Pancreas (tissue), 10 donors: ENCODE data around the gene RNF130. TPM values are rescaled to one million over a fixed set of nuclear protein-coding genes. Genes with fewer than 3 reads are reported as not detected.
"Not testable (repeated sequence)": the region's sequence is repeated elsewhere in the genome, so short reads cannot be mapped to it uniquely, and the experiment has no call there.

Experiments used
- ATAC-seq, 4 donors: fragments of 200-7000 bp; cut with Tn5 transposase; one replicate each; pipeline versions ENCODE4 v1.8.0 to v1.9.1; 2020; ENCODE audit warnings: mild to moderate bottlenecking in 4 of 4, moderate library complexity in 4 of 4
- DNase-seq, 6 donors: peaks; one replicate each; pipeline ENCODE4 v3.0.0-alpha.2; 2020
- FAIRE-seq: peaks from 2 replicates; lab custom pipeline; 2012; peaks lifted over from hg19 to GRCh38; lab: Jason Lieb, UNC
- H3K27ac ChIP-seq, 4 donors: fragments of 200-600 bp; sonication (generic); 1 replicate in 3 of 4; 2 replicates in 1 of 4; pipeline versions ENCODE4 v1.5.0 to v1.8.0; 2020
- H3K27me3 ChIP-seq, 4 donors: fragments of 200-600 bp; one replicate each; pipeline ENCODE4 v1.8.0; 2021
- H3K36me3 ChIP-seq, 3 donors: fragments of 200-600 bp; sonication (generic) in 1 of 3; one replicate each; pipeline versions ENCODE4 v1.5.0 to v1.8.0; 2020 to 2021
- H3K4me1 ChIP-seq, 3 donors: fragments of 200-600 bp; one replicate each; pipeline ENCODE4 v1.8.0; 2021
- H3K4me3 ChIP-seq, 4 donors: fragments of 200-600 bp; sonication (generic) in 2 of 4; one replicate each; pipeline versions ENCODE4 v1.5.0 to v1.8.0; 2020 to 2021
- H3K9me3 ChIP-seq, 4 donors: fragments of 200-600 bp; one replicate each; pipeline ENCODE4 v1.8.0; 2021
- WGBS, 2 donors: extraction: QIAGEN DNeasy Blood & Tissue Kit; methylation state at CpG; one replicate each; pipeline ENCODE4 v1.1.7; 2013; 5-methylcytosine and 5-hydroxymethylcytosine counted together
- intact Hi-C, 3 donors: fragments of 100-400 bp; cut with DNase I; formaldehyde crosslinking; loops; one replicate each; pipeline versions ENCODE4 v1.11.1 to v1.14.2; 2022
- polyA plus RNA-seq, 2 donors: library from polyadenylated mRNA; stranded (reverse); fragments of 200-250 nt; gene quantifications; one replicate each; pipeline ENCODE4 v1.2.3, GENCODE V29; 2013
- total RNA-seq, 6 donors: library from RNA; stranded (reverse); fragmentation: NEBNext Ultra II Directional in 4 of 6; extraction: Animal tissue kit (Norgen Biotek cat#: 25700) in 4 of 6; gene quantifications; one replicate each; pipeline versions ENCODE4 v1.2.1 to v1.2.4, GENCODE V29; 2021 to 2023
- TF ChIP-seq, protein P1 (sequence below), 4 donors: fragments of 200-600 bp; sonication (generic) in 3 of 4; IDR thresholded peaks; one replicate each; pipeline versions ENCODE4 v1.5.0 to v1.8.0; 2021; ENCODE audit warnings: antibody characterized with exemption in 4 of 4
- donor health status: healthy with polysubstance abuse.
- donor health status: DM: no; HTN: no; CAD: no; lungs with moderate emphysema.
- donor health status: DM: no; HTN: no; CAD: no.
- donor health status: control.
- donor health status: control.
- donor health status: Bipolar disorder and iron deficiency.
- donor health status: DM: yes; HTN: yes; CAD: no.
- donor health status: DM: no; HTN: no; CAD: no.
- donor health status: DM: no; HTN: no; CAD: no.
- donor health status: DM: yes; HTN: yes; CAD: no.

RNF130 gene
- total and polyA plus RNA-seq, 8 donors: 21.4 to 57.8 (median 37.8) TPM

DNA sequence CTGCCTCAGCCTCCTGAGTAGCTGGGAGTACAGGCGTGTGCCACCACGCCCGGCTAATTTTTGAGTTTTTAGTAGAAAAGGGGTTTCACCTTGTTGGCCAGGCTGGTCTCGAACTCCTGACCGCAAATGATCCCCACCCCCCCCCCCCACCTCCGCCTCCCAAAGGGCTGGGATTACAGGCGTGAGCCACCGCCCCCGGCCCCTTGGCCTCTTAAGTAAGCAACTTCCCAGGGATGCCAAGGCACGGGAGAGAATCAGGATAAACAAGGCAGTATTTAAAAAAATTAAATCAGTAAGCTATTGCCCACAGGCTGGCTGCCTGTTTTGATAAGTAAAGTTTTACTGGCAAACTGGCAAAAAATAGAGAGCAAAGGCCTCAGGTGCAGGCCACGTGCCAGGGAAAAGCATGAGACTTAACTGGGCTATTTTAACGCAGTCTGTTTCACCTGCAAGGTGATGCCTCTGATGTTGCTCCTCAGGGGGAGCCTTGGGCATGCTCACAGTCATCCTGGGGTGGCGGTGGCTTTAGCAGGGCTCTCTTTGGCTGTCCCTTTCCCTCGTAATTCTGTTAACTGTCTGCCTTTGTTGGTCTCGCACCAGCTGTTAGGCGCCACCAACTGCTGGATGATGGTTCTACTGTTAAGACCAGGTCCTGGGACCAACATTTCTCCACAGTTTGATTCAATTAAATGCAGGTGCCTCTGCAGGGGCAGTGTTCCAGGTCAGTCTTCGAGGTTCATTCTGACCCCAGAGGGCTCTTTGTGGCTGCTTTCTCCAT lies 19.4 kb upstream of the RNF130 start:
- WGBS, 2 donors: 4 to 7% methylated on average over 17 of the region's 17 CpGs
- DNase-seq (peak in 5 of 6 donors; percentile 47 to 65 (median 59)), ATAC-seq (peak; percentile 65 to 82 (median 78)), FAIRE-seq (no peak)
- no peaks in the 10 kb centered on the region for H3K9me3 ChIP-seq
- no peaks in the 10 kb centered on the region for H3K27me3 ChIP-seq
- TF ChIP-seq, protein P1, sequence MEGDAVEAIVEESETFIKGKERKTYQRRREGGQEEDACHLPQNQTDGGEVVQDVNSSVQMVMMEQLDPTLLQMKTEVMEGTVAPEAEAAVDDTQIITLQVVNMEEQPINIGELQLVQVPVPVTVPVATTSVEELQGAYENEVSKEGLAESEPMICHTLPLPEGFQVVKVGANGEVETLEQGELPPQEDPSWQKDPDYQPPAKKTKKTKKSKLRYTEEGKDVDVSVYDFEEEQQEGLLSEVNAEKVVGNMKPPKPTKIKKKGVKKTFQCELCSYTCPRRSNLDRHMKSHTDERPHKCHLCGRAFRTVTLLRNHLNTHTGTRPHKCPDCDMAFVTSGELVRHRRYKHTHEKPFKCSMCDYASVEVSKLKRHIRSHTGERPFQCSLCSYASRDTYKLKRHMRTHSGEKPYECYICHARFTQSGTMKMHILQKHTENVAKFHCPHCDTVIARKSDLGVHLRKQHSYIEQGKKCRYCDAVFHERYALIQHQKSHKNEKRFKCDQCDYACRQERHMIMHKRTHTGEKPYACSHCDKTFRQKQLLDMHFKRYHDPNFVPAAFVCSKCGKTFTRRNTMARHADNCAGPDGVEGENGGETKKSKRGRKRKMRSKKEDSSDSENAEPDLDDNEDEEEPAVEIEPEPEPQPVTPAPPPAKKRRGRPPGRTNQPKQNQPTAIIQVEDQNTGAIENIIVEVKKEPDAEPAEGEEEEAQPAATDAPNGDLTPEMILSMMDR (IDR thresholded peaks at IDR 0.05): no peak
- H3K36me3 ChIP-seq: no peaks in the 10 kb centered on the region
- intact Hi-C loops: loop anchor here in 1 of 3 donors (10.0 kb wide), 1 partner anchor 106 kb away; no protein-coding TSS in a partner anchor
- peak overlapping the region in 2 of 4 donors; percentile 37 to 71 for H3K27ac ChIP-seq
- H3K4me3 ChIP-seq: peak overlapping the region in 3 of 4 donors; percentile 17 to 50 (median 18)
- peaks cover 0 to 4% (median 4%) of the 10 kb centered on the region in 3 donors for H3K4me1 ChIP-seq

DNA sequence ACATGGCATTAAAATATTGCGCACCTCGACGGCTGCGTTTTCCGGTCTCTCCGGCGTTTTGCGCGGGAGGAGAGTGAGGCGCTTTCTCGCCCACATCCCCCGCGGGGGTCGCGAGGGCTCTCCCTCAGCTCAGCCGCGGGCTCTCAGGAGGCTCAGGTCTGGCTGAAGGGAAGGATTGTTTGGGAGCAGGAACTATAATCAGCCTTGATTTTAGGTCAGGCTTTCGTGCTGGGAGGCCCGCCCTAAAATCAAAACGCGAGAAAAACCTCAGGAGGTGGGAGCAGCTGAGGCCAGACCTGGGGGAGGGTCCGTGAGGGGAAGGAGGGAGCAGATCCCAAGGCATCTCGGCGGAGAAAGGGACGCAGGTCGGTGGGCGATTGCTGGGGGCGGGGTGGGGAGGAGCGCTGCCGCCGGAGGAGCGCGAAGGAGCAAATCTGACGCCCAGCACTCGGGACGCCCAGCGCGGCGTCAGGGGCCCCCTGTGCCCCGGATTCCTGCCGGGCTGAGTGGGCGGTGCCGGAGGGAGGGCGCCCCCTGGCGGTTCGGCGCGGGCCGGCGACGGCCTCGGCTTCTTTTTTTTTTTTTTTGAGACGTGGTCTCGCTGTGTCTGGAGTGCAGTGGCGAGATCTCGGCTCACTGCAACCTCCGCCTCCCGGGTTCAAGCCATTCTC lies 18.7 kb upstream of the RNF130 start:
- Histone ChIP-seq H3K27ac (peak overlapping the region; percentile 18 to 71 (median 38)), H3K36me3 (no peaks in the 10 kb centered on the region), H3K9me3 (no peaks in the 10 kb centered on the region), H3K27me3 (no peaks in the 10 kb centered on the region), H3K4me3 (peak overlapping the region; percentile 13 to 50 (median 18)), H3K4me1 (peaks cover 3 to 12% (median 11%) of the 10 kb centered on the region in 3 donors)
- no peak for FAIRE-seq
- intact Hi-C loops: loop anchor here in 1 of 3 donors (10.0 kb wide), 1 partner anchor 105 kb away; no protein-coding TSS in a partner anchor
- ATAC-seq: peak; percentile 77 to 96 (median 90)
- TF ChIP-seq, protein P1 (IDR thresholded peaks at IDR 0.05): peak; percentile 88 to 93 (median 92)
- DNase-seq: peak; percentile 55 to 93 (median 74)
- 7 to 8% methylated on average over 41 to 58 of the region's 58 CpGs for WGBS, 2 donors

DNA sequence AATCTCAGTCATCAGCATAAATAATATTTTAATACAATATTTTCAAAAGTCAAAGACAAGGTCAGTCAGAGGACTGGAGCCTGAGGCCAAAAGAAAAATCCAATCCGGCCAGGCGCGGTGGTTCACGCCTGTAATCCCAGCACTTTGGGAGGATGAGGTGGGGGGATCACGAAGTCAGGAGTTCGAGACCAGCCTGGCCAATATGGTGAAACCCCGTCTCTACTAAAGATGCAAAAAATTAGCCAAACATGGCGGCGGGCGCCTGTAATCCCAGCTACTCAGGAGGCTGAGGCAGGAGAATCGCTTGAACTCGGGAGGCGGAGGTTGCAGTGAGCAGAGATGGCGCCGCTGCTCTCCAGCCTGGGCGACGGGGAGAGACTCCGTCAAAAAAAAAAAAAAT lies 18.1 kb upstream of the RNF130 start:
- DNase-seq, H3K9me3 ChIP-seq, ATAC-seq, H3K27ac ChIP-seq, H3K36me3 ChIP-seq, FAIRE-seq, H3K27me3 ChIP-seq: not testable (repeated sequence)
- peak overlapping the region in 2 of 4 donors; percentile 18 to 50 for H3K4me3 ChIP-seq
- peaks cover 3 to 16% (median 12%) of the 10 kb centered on the region in 3 donors for H3K4me1 ChIP-seq
- WGBS, 2 donors: 79 to 85% methylated on average over 18 of the region's 18 CpGs
- intact Hi-C loops: loop anchor here in 1 of 3 donors (10.0 kb wide), 1 partner anchor 105 kb away; no protein-coding TSS in a partner anchor

DNA sequence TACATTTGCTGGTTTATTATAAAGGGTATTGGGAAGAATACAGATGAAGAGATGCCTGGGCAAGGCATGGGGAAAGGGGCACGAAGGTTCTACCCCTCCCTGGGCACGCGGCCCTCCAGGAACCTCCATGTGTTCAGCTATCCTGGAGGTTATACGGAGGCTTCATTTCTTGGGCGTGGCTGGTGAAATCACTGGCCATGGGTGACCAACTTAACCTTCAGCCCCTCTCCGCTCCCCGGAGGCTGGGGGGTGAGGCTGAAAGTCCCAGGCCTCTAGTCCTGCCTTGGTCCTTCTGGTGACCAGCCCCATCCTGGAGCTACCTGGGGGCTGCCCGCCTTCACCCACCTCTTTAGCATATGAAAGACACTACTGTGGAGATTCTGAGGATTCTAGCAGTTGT lies 17.0 kb upstream of the RNF130 start:
- Histone ChIP-seq H3K4me1 (peaks cover 3 to 20% (median 12%) of the 10 kb centered on the region in 3 donors), H3K27ac (no peak overlapping the region), H3K36me3 (no peaks in the 10 kb centered on the region), H3K4me3 (no peak overlapping the region), H3K9me3 (no peaks in the 10 kb centered on the region), H3K27me3 (no peaks in the 10 kb centered on the region)
- ATAC-seq (no peak), DNase-seq (no peak), FAIRE-seq (no peak)
- TF ChIP-seq, protein P1 (IDR thresholded peaks at IDR 0.05): no peak
- intact Hi-C loops: no loop called here
- WGBS, 2 donors: 94 to 97% methylated on average over 8 of the region's 8 CpGs

DNA sequence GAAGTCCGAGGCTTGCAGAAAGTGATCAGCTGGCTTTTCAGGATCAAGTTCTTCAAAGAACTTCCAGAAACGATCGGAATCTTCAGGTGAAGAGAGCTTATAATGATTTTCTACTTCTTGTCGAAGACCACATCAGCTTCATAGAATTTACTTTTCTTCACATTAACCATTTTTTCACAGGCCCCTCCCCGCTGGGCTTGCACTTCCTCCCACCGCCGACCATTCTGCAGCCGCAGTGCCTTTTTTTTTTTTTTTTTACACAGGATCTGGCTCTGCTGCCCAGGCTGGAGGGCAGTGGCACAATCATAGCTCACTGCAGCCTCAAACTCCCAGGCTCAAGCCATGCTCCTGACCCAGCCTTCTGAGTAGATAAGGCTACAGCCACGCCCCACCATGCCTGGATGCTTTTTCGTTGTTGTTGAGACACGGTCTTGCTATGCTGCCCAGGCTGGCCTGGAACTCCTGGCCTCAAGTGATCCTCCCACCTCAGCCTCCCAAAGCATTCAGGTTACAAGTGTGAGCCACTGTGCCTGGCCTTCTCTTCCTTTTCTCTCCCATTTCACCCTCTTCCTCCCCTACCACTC lies 15.3 kb upstream of the RNF130 start:
- H3K27ac ChIP-seq: no peak overlapping the region
- DNase-seq (no peak), FAIRE-seq (no peak), ATAC-seq (no peak)
- H3K36me3 ChIP-seq: no peaks in the 10 kb centered on the region
- intact Hi-C loops: no loop called here
- WGBS, 2 donors: 91 to 92% methylated on average over 11 of the region's 11 CpGs
- H3K9me3 ChIP-seq: no peaks in the 10 kb centered on the region
- H3K4me1 ChIP-seq: peaks cover 3 to 20% (median 12%) of the 10 kb centered on the region in 3 donors
- TF ChIP-seq, protein P1 (IDR thresholded peaks at IDR 0.05): no peak
- no peaks in the 10 kb centered on the region for H3K27me3 ChIP-seq
- no peak overlapping the region for H3K4me3 ChIP-seq
